GM13976 (cell line): ENCODE results near the gene SPAG5.

ENCODE experiments used
- DNase-seq: peaks from one replicate; pipeline ENCODE4 v3.0.0; 2012; ENCODE audit warnings: low spot score
- CTCF ChIP-seq: IDR thresholded peaks from 2 replicates; pipeline ENCODE4 v1.5.1; 2012; ENCODE audit warnings: borderline replicate concordance, mild to moderate bottlenecking; ENCODE audit not compliant: insufficient read depth; ENCODE audit errors: extremely low read depth, missing control alignments, control extremely low read depth
- in situ Hi-C: fragments of 300-500 bp; cut with MboI; formaldehyde crosslinking; loops from one replicate; pipeline ENCODE4 v1.12.0; 2022; ENCODE audit warnings: low sequenced_read_pairs, mixed read lengths, inconsistent platforms; ENCODE audit not compliant: unreplicated experiment

Gene SPAG5

GRCh38 chr17:28573521-28573920, 25.3 kb downstream of the SPAG5 start:
- DNase-seq: no peak
- no peak for TF ChIP-seq CTCF
- in situ Hi-C loops: no loop called here

DNA sequence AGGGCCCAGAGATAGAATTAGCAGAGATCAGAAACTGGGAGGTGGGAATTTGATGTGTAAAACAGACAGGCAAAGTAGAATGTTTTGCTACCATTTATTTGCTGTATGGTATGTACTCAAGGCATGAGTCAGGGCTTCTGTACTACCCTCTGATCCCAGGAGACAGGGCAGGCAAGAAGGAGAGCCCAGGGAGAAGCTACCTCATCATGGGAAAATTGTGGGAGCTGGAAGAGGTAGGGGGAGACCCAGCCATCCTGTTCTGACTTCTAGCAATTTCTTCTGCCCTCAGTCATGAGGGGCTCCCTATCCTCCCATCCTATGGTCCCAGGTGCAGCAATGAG, 25.8 kb downstream of the SPAG5 start:
- no peak for DNase-seq
- no peak for TF ChIP-seq CTCF
- in situ Hi-C loops: no loop called here

DNA sequence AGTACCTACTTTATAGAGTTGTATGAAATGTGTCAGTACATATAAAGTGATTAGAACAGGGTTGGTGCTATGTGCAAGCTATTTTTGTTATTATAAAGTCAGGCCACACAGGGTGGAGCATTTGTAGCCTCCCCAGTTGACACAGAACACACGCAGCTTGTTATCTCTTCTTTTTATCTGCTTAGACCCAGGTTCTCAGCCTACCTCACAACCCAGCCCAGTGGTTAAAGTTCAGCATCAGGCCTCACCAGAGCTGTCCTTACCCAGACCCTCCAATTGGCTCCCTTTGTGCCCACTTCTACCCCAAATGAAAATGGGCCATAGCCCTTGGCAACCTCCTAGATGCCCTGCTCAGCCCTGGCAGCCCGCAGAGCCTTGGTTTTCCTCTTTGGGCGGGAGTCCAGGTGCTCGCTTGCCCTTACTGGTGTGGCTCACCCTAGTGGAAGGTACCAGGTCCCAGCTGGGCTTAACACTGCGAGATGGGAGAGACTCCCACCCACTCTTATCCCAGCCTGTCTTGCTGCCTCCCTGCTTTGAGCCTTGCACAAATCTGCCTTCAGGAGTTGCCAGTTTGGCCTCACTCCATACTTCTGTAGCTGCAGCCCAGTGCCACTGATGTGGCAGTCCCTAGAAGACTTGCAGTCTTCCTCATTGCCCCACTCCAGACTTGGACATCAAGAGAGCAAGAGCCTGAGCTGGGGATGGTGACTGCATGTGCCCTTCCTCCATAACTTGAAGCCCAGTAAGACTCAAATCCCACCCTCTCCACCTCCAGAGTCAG, 26.4 kb downstream of the SPAG5 start:
- in situ Hi-C loops: no loop called here
- no peak for TF ChIP-seq CTCF
- DNase-seq: no peak

- in situ Hi-C loops: no loop called here
- TF ChIP-seq CTCF: no peak
- DNase-seq: peak; percentile 97
Measured at GRCh38 chr17:28571361-28572122, 27.3 kb downstream of the SPAG5 start, which contains the start of gene PIGS. TSS of gene PIGS (minus strand) at chr17:28571524. CDS start at chr17:28571496, 28 bp downstream.

DNA sequence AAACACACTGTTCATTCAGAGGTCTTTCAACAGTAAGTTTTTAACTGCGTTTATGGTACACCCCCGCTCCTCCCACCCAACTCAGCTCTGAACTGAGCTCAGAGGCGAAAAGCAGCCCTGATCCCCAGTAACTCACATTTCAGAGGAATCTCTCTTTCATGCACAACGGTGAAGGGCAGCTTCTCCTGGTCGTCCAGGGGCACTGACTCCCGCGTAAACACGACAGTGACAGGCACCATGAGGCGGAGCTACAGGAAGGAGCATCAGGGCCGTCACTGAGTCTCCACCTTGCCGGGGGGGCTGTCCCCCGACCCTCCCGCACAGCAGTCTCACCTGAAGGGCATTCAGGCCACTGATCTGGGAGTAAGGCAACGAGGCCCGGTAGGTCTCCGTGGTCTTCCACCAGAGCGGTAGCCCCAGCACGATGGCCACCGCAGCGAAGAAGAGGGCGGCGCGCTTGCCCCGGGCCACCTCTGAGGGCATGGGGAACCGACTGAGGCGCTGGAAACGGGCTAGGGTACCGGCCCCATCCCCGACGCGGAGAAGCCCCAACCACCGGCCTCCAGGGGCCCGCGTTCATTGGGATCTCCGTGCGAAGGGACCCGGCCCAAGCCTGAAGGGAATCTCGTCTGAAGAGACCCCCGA, 28.0 kb downstream of the SPAG5 start:
- in situ Hi-C loops: no loop called here
- no peak for TF ChIP-seq CTCF

GRCh38 chr17:28569446-28569845, 29.4 kb downstream of the SPAG5 start:
- no peak for DNase-seq
- no peak for TF ChIP-seq CTCF
- in situ Hi-C loops: no loop called here

More for the DNA sequence above, 28.0 kb downstream of the SPAG5 start:
- peak; percentile 65 for DNase-seq
